HEK293 (cell line): Measurements from ENCODE around the gene GRIN2A.

Experiments
- SCRT2 ChIP-seq: fragments of 450-650 bp; formaldehyde crosslinking; IDR thresholded peaks from 2 replicates; pipeline ENCODE4 v1.5.1; 2016; ENCODE audit warnings: missing biosample characterization, missing genetic modification characterization
- SP2 ChIP-seq: fragments of 450-650 bp; formaldehyde crosslinking; IDR thresholded peaks from 2 replicates; pipeline ENCODE4 v1.5.1; 2016; ENCODE audit warnings: missing biosample characterization, missing genetic modification characterization
- TCF7L2 ChIP-seq: IDR thresholded peaks from 2 replicates; pipeline ENCODE4 v1.6.1; 2011; ENCODE audit warnings: low read depth, mild to moderate bottlenecking, inconsistent platforms, low read length, moderate library complexity, borderline replicate concordance
- YY1 ChIP-seq: fragments of 450-650 bp; formaldehyde crosslinking; IDR thresholded peaks from 2 replicates; pipeline ENCODE4 v1.5.1; 2018; ENCODE audit warnings: missing biosample characterization, missing genetic modification characterization
- ZNF138 ChIP-seq: fragments of 450-650 bp; formaldehyde crosslinking; IDR thresholded peaks from 2 replicates; pipeline ENCODE4 v1.5.1; 2016; ENCODE audit warnings: missing biosample characterization, missing genetic modification characterization, borderline replicate concordance
- ZNF416 ChIP-seq: fragments of 450-650 bp; formaldehyde crosslinking; IDR thresholded peaks from 2 replicates; pipeline ENCODE4 v1.5.1; 2016; ENCODE audit warnings: missing biosample characterization, missing genetic modification characterization
- ZNF768 ChIP-seq: fragments of 450-650 bp; formaldehyde crosslinking; IDR thresholded peaks from 2 replicates; pipeline ENCODE4 v1.5.1; 2018; ENCODE audit warnings: missing biosample characterization, mild to moderate bottlenecking, missing genetic modification characterization
- TF ChIP-seq, protein P1 (sequence below): fragments of 450-650 bp; formaldehyde crosslinking; IDR thresholded peaks from 2 replicates; pipeline ENCODE4 v1.5.1; 2016; ENCODE audit warnings: missing biosample characterization, missing genetic modification characterization
- TF ChIP-seq, protein P2 (sequence below): IDR thresholded peaks from 2 replicates; pipeline ENCODE4 v1.6.1; 2011; ENCODE audit warnings: mild to moderate bottlenecking, low read depth, low read length, borderline replicate concordance
- TF ChIP-seq, protein P3 (sequence below): fragments of 450-650 bp; formaldehyde crosslinking; IDR thresholded peaks from 2 replicates; pipeline ENCODE4 v1.5.1; 2016; ENCODE audit warnings: missing biosample characterization, missing genetic modification characterization
- TF ChIP-seq, protein P4 (sequence below): fragments of 450-650 bp; formaldehyde crosslinking; IDR thresholded peaks from 2 replicates; pipeline ENCODE4 v1.5.1; 2016; ENCODE audit warnings: missing biosample characterization, missing genetic modification characterization
- TF ChIP-seq, protein P5 (sequence below): fragments of 450-650 bp; formaldehyde crosslinking; IDR thresholded peaks from 2 replicates; pipeline ENCODE4 v1.5.1; 2016; ENCODE audit warnings: missing biosample characterization, missing genetic modification characterization, low read depth

DNA sequence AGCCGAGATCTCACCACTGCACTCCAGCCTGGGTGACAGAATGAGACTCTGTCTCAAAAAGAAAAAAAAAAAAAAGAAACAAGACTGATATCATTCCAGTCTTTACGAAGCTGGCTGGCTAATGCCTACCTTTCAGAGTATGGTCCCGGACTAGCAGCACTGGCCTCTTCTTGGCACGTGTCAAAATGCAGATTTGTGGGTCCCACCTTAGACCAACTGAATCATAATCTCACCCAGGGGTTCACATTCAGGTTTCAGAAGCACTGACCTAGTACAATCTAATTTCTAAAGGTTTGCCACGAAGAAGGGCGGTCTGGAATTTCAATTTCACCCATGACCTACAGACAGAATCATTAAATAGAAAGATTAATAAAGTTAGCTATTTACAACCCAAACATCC, 43.4 kb upstream of the GRIN2A start:
- TF ChIP-seq, protein P1, sequence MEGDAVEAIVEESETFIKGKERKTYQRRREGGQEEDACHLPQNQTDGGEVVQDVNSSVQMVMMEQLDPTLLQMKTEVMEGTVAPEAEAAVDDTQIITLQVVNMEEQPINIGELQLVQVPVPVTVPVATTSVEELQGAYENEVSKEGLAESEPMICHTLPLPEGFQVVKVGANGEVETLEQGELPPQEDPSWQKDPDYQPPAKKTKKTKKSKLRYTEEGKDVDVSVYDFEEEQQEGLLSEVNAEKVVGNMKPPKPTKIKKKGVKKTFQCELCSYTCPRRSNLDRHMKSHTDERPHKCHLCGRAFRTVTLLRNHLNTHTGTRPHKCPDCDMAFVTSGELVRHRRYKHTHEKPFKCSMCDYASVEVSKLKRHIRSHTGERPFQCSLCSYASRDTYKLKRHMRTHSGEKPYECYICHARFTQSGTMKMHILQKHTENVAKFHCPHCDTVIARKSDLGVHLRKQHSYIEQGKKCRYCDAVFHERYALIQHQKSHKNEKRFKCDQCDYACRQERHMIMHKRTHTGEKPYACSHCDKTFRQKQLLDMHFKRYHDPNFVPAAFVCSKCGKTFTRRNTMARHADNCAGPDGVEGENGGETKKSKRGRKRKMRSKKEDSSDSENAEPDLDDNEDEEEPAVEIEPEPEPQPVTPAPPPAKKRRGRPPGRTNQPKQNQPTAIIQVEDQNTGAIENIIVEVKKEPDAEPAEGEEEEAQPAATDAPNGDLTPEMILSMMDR (tag by site-specific recombination), result no peak
- TF ChIP-seq, protein P2, sequence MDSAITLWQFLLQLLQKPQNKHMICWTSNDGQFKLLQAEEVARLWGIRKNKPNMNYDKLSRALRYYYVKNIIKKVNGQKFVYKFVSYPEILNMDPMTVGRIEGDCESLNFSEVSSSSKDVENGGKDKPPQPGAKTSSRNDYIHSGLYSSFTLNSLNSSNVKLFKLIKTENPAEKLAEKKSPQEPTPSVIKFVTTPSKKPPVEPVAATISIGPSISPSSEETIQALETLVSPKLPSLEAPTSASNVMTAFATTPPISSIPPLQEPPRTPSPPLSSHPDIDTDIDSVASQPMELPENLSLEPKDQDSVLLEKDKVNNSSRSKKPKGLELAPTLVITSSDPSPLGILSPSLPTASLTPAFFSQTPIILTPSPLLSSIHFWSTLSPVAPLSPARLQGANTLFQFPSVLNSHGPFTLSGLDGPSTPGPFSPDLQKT, result no peak
- TF ChIP-seq TCF7L2 (no peak), ZNF138 (tag by site-specific recombination) (no peak), SP2 (tag by site-specific recombination) (no peak), YY1 (tag by site-specific recombination) (no peak), SCRT2 (tag by site-specific recombination) (no peak), ZNF416 (tag by site-specific recombination) (no peak), ZNF768 (tag by site-specific recombination) (no peak)
- TF ChIP-seq, protein P3, sequence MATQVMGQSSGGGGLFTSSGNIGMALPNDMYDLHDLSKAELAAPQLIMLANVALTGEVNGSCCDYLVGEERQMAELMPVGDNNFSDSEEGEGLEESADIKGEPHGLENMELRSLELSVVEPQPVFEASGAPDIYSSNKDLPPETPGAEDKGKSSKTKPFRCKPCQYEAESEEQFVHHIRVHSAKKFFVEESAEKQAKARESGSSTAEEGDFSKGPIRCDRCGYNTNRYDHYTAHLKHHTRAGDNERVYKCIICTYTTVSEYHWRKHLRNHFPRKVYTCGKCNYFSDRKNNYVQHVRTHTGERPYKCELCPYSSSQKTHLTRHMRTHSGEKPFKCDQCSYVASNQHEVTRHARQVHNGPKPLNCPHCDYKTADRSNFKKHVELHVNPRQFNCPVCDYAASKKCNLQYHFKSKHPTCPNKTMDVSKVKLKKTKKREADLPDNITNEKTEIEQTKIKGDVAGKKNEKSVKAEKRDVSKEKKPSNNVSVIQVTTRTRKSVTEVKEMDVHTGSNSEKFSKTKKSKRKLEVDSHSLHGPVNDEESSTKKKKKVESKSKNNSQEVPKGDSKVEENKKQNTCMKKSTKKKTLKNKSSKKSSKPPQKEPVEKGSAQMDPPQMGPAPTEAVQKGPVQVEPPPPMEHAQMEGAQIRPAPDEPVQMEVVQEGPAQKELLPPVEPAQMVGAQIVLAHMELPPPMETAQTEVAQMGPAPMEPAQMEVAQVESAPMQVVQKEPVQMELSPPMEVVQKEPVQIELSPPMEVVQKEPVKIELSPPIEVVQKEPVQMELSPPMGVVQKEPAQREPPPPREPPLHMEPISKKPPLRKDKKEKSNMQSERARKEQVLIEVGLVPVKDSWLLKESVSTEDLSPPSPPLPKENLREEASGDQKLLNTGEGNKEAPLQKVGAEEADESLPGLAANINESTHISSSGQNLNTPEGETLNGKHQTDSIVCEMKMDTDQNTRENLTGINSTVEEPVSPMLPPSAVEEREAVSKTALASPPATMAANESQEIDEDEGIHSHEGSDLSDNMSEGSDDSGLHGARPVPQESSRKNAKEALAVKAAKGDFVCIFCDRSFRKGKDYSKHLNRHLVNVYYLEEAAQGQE, result no peak
- TF ChIP-seq, protein P4, sequence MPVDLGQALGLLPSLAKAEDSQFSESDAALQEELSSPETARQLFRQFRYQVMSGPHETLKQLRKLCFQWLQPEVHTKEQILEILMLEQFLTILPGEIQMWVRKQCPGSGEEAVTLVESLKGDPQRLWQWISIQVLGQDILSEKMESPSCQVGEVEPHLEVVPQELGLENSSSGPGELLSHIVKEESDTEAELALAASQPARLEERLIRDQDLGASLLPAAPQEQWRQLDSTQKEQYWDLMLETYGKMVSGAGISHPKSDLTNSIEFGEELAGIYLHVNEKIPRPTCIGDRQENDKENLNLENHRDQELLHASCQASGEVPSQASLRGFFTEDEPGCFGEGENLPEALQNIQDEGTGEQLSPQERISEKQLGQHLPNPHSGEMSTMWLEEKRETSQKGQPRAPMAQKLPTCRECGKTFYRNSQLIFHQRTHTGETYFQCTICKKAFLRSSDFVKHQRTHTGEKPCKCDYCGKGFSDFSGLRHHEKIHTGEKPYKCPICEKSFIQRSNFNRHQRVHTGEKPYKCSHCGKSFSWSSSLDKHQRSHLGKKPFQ (tag by site-specific recombination), result no peak
- TF ChIP-seq, protein P5, sequence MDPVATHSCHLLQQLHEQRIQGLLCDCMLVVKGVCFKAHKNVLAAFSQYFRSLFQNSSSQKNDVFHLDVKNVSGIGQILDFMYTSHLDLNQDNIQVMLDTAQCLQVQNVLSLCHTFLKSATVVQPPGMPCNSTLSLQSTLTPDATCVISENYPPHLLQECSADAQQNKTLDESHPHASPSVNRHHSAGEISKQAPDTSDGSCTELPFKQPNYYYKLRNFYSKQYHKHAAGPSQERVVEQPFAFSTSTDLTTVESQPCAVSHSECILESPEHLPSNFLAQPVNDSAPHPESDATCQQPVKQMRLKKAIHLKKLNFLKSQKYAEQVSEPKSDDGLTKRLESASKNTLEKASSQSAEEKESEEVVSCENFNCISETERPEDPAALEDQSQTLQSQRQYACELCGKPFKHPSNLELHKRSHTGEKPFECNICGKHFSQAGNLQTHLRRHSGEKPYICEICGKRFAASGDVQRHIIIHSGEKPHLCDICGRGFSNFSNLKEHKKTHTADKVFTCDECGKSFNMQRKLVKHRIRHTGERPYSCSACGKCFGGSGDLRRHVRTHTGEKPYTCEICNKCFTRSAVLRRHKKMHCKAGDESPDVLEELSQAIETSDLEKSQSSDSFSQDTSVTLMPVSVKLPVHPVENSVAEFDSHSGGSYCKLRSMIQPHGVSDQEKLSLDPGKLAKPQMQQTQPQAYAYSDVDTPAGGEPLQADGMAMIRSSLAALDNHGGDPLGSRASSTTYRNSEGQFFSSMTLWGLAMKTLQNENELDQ (tag by site-specific recombination), result no peak
